T-helper 22 cell (primary cell): ENCODE data around the gene PERCC1.

Experiments
- DNase-seq: peaks from one replicate; pipeline ENCODE4 v3.0.0-alpha.2; 2020; ENCODE audit warnings: low read depth

Gene PERCC1

GRCh38 chr16:1430759-1431496, at the start of gene PERCC1:
Gene PERCC1, plus strand, starts transcription at chr16:1431078. Its CDS starts 1,516 bp downstream, at chr16:1432594.
- no peak for DNase-seq

- DNase-seq = no peak
These were observed 49.1 kb upstream of the PERCC1 start for GRCh38 chr16:1381612-1382406.

GRCh38 chr16:1383556-1383955, 47.3 kb upstream of the PERCC1 start:
- DNase-seq = no peak

DNA sequence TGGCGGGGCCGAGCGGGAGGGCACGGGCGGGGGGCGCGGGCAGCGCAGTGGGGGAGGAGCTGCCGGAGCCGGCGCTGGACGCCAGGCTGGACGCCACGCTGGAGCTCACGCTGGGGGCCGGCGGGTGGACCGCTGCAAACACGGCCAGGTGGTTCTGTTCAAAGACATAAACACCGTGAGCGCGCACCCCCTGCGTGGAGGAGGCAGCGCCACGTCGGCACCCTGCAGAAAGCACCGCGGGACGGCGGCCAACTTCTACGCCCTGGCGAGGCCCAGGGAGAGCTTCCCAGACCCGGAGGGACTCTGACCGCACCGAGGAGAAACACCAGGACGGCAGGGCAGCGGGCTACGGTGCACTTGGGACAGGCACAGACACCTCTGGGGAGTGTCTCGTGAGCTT, 45.6 kb upstream of the PERCC1 start:
- no peak for DNase-seq

- no peak for DNase-seq
These were observed 43.5 kb upstream of the PERCC1 start for GRCh38 chr16:1387331-1387730.

DNA sequence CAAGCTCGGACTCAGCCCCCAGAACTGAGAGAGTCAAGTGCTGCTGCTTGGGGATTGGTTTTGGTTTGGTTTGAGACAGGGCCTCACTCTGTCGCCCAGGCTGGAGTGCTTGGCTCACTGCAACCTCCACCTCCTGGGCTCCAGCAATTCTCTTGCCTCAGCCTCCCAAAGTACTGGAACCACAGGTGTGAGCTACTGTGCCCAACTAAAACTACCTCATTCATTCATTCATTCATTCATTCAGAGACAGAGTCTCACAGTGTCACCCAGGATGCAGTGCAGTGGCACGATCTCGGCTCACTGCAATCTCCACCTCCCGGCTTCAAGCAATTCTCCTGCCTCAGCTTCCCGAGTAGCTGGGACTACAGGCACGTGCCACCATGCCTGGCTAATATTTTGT, 41.1 kb upstream of the PERCC1 start:
- DNase-seq = no peak

- no peak for DNase-seq
These were observed 40.6 kb upstream of the PERCC1 start for GRCh38 chr16:1390239-1390779.

DNA sequence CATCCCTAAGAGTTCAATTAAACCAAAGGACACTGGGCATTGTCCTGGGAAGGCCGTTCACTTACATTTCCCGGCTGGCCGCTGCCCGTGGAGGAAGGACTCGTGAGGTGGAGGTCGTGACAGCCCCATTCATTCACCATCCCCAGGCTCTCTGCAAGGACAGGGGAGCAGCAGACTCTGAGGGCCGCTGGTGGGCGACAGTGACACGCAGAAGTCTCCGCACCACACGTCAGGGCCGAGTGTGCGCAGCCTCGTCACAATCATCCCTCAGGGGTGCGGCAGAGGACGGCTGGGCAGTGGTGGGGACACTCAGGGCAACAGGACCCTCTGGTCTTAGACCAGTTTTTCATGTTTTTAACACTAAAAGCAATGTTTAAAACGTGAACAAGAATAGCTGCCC, 38.1 kb upstream of the PERCC1 start:
- DNase-seq = no peak

DNA sequence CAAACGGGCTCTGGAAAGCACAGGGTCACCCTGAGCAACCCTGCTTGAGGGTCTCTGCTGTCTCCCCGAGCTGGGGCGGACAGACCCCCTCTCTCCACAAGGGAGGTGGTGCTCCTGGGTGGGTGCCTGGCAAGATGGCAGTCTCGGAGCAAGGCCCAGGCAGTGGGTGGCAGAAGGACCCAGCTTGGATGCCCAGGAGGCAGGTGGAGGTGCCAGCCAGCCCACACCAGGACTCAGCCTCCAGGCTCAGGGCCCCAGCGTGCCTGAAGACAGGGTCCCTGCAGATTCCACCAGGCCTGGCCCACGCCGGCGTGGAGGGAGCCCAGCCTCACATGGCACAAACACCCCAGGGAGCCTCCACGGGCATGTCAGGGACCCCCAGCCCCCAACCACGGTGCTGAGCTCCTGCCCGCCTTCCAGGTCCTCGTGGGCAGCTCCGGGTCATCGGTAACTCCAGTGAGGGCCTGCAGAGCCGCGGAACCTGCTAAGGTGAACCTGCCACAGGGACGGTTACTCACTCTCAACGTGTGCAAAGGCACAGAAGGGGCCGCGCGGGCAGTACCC, 37.2 kb upstream of the PERCC1 start:
- DNase-seq = no peak

DNA sequence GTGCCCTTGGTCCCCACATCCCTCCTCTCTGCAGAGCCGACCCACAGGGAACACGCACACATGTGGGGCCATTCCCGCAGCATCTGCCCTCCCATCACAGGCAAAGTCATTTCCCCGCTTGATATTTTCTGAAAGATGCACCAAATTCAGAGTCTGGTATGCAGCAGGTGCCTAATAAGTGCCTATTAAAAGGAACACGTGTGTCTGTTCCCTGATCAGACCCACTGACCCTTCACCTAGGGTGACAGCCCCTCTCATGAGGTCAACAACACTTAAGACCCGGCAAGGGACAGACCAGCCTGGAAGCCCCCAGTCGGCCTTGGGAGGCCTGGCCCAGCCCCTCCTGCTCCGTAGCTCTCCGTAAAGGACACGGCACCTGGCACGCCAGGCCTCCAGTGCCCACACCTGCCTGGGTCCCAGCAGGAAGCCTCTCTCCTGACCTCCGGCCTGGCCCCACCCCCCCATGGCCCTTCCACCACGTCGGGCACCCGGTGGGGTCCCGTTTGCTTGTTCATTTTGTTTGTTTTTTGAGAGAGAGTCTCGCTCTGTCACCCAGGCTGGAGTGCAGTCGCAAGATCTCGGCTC, 36.4 kb upstream of the PERCC1 start:
- no peak for DNase-seq

DNA sequence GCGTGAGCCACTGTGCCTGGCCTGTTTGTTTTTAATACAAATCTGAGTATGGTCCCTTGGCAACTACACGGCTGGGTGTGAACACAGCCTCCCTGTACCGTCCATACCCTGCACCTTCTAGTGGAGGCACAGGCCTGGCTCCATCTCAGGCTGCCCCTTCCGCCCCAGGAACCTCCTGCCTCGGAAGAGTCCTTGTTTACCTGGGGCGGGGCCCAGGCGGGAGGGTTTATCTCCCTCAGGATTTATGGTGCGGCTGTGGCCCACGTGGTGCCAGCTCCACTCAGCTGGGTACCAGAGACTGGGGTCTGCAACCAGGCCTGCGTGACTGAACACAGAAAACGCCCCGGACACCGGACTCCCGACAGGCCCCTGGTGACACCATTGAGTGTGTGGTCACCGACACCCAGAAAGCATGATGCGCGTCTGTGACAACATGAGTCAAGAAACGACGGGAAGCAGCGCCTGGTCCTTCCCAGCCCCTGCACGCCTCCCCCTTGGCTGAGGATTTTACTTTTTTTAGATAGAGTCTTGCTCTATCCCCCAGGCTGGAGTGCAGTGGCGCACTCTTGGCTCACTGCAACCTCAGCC, 35.3 kb upstream of the PERCC1 start:
- DNase-seq = no peak

- DNase-seq = no peak
These were observed 33.1 kb upstream of the PERCC1 start for GRCh38 chr16:1397779-1398178.

GRCh38 chr16:1398351-1398750, 32.5 kb upstream of the PERCC1 start:
- DNase-seq = no peak

- no peak for DNase-seq
These were observed 31.9 kb upstream of the PERCC1 start for GRCh38 chr16:1398826-1399581.

- DNase-seq = no peak
These were observed 29.7 kb upstream of the PERCC1 start for GRCh38 chr16:1401061-1401757.

- DNase-seq = no peak
These were observed 29.1 kb upstream of the PERCC1 start for GRCh38 chr16:1401758-1402154.

DNA sequence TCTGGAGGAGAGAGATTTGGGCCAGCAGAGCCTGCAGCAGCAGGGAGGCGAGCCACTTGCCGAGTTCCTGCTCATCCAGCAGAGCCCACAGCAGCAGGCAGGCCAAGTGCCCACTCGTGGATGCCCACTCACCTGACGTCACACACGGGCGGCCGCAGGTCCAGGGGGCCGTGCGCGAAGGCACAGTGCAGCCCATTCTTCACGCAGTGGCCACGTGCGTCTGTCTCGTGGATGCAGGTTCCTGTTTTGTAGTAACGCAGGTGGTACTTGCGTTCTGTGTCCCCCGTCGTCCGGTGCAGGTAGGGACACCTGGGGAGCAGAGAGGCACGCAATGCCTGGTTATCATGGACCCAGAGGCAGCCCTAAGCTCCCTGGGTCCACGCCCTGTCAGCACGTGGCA, 27.8 kb upstream of the PERCC1 start:
- no peak for DNase-seq

- DNase-seq = no peak
These were observed 27.1 kb upstream of the PERCC1 start for GRCh38 chr16:1403733-1404132.

GRCh38 chr16:1407753-1408152, 23.1 kb upstream of the PERCC1 start:
- DNase-seq = no peak

- DNase-seq = peak; percentile 89
These were observed 22.6 kb upstream of the PERCC1 start for GRCh38 chr16:1408171-1408837.
